Central memory CD4-positive, alpha-beta T cell (primary cell): ENCODE results near the gene DUSP16.
A peak's percentile ranks its signal among the peaks of the same experiment; 100 is the strongest.
"Not testable (repeated sequence)": the region's sequence is repeated elsewhere in the genome, so short reads cannot be mapped to it uniquely, and the experiment has no call there.

Experiments used
- DNase-seq: peaks from one replicate; pipeline ENCODE4 v3.0.0; 2022

Gene DUSP16

DNA sequence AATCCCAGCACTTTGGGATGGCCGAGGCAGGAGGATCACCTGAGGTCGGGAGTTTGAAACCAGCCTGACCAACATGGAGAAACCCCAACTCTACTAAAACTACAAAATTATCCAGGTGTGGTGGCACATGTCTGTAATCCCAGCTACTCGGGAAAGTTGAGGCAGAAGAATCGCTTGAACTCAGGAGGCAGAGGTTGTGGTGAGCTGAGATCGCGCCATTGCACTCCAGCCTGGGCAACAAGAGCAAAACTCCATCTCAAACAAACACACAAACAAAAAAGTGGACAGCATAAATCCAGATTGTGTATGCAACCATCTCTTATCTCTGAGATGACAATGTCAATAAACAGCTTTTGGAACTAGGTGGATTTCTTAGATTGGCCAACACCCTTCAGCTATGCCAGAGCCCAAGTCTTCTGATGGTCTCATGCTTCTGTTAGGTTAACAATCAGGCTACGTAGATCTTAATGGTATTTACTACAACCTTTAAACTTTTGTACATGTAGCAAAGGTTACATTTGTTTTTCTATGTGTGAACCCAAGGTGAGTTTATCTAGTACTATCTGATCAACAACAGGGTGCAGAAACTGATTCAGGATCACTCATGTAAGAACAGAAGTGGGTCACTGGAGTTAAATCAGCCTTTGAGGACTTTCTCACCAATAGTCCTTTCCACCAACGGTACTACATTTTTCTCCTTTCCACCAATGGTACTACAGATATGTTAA lies 73.7 kb downstream of the DUSP16 start:
- no peak for DNase-seq

DNA sequence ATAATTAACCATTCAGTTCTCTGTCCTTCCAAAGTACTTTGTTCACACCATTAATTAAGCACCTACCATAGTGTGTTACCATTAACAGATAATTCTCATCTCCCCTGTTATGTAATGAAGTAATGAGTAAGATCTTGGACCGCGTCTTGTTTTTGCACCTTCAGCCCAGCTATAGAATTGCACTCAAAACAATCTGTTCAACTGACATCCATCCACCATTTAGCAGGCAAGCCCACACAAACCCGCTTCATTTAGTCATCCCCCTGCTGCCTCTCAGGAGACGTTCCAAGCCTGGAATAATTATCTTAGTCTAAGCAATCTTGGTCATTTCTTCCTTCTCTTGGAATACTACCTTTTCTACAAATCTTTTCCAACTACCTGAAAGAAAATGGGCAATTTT lies 74.4 kb downstream of the DUSP16 start:
- no peak for DNase-seq

DNA sequence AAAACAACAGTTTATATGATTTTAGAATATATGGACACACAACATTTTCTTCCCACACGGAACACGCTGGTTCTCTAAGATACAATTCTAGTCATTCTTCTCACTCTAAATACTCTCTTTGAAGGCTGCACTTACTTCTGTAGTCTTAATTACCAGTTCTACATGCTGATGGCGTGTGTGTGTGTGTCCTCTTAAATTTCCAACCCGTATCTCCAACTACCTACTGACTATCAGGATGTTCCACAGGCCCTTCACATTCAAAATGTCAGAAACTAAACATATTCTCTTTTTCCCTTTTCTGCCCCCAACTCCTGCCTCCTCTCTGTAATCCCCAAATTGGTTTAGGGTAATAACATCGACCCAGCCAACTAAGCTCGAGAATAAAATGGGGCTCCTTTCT lies 75.2 kb downstream of the DUSP16 start:
- no peak for DNase-seq

DNA sequence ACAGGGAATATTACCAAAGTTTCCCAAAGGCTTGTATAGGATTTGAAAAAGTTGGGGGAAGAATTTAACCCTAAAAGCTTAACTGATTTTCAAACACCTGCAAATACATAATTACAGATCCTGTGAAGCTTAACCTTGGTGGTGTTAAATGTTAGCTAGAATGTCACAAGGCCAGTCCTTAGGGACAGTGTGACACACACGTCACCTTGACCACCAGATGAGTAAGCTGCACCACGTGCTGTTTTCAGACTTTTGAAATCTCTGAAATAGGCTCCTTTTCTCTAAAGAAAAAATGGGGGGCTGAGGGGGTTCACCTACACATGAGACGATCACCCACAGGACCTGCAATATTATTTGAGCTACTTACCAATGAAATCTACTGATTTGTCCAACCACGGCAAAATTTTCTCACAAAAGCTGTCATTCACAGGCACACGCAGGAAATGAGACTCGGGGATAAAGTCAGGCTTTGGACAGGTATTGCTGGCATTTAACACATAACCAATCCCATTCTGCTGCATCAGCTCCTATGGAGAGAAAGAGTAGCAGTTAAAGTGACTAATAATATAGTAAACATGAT lies 75.9 kb downstream of the DUSP16 start:
- DNase-seq: no peak

DNA sequence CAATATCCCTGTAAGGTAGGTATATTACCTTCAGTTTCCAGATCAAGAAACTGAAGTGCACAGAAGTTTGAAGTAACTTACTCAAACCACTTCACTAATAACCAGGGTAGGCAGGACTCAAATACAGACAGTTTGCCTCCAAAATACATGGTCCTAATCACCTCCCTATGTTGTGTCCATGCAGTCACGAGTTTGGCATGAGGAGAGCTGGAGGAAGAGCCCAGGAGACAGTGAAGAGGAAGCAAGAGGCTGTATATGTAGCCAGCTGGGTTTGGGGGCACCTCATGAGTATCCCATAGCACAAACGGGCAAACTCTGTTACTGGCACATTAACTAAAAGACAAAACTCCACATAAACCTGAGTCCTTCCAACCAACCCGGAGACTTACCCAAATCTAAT lies 79.2 kb downstream of the DUSP16 start:
- no peak for DNase-seq

DNA sequence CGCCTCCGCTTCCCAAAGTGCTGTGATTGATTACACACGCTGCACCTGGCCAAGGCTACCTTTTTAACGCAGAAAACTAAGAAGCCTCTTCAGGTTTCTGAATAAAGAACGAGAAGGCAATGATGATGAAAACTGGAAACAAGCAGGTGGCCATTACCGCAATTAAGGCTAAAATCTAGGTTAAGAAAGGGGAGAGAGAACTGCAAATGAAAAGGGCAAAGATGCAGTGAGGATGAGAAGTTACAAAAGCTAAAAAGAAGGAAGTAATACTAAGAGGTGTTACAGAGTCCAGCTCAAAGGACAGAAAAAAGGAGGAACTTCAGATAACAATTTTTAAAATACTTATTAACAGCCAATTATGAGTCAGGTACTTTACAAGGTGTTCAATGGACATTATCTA lies 79.7 kb downstream of the DUSP16 start:
- peak; percentile 9 for DNase-seq

DNA sequence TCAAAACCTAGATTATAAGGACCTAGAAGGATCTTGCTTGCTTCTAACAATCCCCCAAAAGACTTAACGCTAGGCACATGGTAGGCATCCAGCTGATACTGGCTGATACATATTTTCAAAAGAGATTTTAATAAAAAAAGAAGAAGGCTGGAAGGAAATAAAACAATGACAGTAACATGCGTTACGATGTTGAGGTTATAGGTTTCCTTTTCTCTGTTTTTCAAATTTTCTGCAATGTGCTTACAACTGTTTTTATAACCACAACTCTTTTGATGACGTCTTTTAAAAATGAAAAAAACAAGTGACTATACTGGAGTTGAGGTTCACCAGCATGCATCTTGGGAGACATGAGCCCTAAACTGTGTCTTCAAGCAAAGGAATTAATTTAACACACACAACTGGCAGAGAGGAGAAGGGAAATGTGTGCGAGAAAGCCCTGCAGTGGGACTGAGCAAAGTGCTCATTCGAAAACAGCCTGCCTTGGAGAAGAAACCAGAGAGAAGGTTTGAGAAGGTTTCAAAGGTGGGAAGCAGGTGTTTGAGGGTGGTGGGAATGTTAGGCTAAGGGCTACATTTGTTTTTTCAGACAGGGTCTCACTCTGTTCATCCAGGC lies 80.4 kb downstream of the DUSP16 start:
- peak; percentile 89 for DNase-seq

DNA sequence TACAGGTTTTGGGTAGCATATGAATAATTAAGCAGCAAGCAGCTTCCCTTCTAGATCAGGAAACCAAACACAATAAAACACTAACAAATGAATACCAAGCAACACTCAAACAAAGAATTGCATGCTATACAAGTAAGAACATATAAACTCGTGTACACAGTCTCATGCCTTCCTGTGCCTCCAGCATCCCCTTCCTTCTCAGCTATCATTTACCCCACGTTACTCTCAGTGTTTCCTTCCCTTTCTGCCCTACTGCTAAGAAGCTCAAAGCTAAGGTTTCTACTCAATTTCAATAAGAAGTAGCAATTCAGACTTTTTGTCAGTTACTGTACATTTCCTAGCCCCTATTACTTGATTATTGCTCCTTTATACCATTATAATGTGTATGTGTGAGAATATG lies 81.0 kb downstream of the DUSP16 start:
- peak; percentile 66 for DNase-seq

DNA sequence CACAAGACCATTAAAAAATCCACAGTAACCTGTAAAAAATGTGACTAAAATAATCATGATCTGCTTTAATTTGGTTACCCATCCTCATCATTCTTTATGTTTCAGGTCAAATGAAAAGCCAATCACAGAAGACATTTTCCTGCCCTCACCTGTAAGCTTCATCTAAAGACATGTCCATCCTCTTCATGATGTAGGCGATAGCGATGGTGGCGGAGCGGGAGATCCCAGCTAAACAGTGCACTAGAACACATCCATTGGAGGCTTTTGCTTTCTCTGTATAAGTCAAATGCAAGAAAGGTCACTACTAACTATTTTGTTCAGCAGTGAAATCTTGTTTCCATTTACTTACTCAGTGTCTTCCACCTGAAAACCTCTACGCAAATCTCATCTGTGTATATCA lies 82.6 kb downstream of the DUSP16 start:
- DNase-seq: no peak

DNA sequence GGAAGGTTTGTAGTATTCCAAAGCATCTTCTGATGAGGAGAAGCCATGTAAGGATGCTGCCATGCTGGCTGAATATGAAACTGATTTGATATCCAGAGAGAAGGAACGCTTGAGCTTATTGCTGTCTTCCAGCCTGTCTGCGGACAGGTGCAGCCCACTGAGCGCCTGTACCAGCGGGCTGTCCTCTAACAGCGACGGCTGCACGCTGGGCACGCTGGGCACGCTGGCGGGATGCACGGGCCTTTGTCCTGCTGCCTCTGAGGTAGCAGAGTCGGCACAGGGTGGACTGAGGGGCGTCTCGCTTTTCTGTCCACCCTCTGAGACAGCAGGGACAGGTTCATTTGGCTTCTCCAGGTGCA lies 85.2 kb downstream of the DUSP16 start:
- DNase-seq: no peak

DNA sequence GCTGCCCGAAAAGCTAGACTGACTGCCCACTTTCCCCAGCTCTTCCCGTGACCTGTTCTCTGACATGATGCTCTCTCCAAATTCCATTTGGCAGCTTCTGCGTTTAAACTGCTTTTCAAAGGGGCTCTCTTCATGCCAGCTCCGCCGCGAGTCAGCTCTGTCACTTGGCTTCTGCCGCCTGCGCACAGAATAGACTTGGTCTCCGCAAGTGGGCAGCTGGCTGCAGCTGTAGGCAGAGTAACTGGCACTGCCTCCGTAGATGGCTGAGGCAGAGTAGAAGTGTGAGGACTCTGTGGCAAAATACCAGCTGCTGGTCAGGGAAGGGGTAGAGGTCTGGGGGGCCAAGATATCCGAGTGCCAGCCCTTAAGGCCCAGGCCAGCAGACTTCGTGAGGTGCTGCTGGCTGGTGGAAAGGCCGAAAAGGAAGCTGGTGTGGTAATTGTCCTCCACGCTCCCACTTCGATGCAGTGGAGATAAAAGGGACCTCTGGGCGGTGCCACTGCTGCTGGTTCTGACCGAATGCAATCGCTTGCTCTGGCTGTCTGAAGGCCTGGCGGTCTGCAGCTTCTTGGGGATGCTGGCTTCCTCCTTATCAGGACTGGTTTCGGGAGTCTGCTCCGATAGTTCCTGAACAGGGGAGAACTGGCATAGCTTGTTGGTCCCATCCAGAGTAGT lies 85.7 kb downstream of the DUSP16 start:
- no peak for DNase-seq

DNA sequence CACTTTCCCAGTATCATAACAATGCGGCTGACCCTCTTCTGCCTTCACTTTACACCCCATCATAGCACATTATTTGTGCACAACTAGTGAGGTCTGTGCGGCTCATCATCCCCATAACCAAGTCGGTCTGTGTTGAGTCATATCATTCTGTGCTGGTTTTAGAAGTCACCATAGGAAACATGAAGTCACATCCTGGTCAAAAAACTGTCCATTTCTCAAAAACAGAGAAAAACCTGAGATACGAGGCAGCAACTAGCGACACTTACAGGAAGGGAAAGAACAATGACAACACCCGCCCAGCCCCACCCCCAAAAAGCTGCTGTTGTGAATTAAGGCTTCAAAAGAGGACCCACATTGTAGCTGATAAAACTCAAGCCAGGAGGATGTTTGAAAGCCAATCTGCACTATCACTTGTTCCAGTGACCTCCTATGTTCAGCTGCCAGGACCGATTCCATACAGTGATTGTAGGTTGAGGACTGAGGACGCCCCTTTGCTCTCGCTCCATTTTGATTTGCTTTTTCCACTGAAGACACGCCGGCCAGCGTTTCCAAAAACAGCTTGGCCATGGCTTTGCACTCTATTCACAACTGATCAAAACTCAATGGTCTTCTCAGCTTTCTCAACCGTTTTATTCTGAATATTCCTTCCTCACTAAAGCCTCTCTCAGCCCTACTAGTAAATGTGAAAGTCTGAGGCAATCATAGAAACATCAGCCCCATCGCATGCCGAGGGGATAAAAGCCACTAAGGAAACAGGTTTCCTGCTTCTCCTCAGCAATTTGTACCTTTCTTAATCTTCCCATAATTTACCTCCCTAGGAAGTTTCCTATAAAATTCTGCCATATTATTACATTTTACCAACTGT lies 87.5 kb downstream of the DUSP16 start:
- peak; percentile 74 for DNase-seq

DNA sequence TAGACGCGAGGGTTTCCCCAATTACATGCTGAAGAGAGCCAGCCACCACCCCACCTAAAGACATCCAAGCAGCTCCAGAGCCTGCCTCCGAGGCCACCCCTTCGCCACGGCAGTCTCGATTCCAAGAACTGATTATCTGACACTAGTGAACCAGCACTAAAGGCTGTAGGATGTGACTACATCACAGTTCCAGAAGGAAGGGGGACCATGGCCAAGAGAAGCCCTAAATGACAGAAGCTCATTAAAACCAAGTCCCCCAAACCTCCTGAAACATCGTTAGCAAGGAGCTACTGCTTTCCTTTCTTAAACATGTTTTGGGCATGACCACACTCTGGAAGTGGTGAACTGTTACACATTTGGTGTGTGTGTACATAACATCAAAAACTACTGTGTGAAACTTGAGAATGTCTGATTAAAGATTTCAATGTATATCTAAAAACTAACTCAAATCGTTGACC lies 88.2 kb downstream of the DUSP16 start:
- peak; percentile 31 for DNase-seq

DNA sequence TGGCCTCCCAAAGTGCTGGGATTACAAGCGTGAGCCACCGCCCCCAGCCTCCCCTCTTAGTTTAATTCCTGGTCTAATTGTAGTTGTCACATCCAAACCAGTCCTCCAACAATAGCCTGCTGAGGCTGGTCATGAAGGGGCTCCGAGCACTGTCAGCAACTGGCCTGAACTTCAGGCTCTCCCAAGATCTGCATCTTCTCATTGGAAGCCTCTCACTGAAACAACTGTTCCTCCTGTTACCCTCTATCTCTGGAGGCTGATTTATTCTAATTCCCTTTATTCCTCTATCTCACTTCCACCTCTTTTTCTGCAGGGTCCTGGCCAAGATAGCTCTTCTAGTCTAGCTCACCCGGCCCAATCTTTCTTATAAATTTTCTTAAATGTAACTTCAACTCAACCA lies 89.4 kb downstream of the DUSP16 start:
- DNase-seq: no peak

DNA sequence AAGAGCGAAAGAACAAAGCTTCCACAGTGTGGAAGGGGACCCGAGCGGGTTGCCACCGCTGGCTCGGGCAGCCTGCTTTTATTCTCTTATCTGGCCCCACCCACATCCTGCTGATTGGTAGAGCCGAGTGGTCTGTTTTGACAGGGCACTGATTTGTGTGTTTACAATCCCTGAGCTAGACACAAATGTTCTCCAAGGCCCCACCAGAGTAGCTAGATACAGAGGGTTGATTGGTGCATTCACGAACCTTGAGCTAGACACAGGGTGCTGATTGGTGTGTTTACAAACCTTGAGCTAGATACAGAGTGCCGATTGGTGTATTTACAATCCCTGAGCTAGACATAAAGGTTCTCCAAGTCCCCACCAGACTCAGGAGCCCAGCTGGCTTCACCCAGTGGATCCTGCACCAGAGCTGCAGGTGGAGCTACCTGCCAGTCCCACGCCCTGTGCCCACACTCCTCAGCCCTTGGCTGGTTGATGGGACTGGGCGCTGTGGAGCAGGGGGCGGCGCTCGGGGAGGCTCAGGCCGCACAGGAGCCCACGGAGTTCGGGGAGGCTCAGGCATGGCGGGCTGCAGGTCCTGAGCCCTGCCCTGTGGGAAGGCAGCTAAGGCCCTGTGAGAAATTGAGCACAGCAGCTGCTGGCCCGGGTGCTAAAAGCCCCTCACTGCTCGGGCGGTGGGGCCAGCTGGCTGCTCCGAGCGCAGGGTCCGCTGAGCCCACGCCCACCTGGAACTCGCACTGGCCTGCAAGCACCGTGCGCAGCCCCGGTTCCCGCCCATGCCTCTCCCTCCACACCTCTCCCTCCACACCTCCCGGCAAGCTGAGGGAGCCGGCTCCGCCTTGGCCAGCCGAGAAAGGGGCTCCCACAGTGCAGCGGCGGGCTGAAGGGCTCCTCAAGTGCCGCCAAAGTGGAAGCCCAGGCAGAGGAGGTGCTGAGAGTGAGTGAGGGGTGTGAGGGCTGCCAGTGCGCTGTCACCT lies 90.4 kb downstream of the DUSP16 start:
- DNase-seq: not testable (repeated sequence)

DNA sequence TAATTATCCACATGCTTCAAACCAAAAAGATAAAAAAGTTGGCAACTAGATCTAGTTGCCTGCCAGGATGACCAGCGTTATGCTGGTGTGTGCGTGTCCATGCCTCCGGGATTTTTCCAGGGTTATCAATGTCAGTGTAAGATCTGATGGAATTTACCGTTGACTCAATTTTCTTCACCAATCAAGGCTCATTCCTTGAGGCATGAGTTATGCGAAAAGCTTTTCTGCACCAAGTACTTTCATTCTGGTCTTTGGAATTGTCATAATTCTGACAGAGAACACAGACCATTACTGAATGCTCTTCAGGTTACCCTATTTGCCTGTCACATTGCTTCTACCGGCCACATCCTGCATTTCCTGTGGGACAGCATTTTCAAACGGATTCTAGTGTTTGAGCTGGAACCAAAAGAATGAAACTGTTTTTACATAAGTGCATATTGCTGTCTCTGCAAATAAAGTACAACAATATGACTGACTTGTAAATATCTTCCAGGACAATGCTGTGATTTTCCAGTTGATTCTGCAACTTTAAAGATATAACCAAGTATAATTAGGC lies 91.8 kb downstream of the DUSP16 start:
- no peak for DNase-seq

DNA sequence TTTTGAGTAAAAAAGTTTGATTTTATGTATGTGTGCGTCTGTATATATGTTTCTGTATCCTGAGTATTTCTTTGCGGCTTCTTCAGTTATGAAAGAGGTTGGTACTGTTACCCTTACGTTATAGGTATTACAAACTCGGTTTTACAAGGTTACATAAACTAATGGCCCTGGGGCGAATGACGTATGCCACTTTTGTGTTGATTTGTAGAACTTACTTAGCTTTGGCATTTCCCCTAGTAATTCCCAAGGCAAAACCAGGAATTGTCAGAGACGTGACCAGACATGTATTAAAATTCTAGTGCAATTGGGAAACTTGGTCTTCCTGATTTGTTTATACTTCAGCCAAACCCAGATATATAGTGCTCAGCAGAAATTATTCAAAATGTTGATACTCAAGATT lies 93.3 kb downstream of the DUSP16 start:
- no peak for DNase-seq

DNA sequence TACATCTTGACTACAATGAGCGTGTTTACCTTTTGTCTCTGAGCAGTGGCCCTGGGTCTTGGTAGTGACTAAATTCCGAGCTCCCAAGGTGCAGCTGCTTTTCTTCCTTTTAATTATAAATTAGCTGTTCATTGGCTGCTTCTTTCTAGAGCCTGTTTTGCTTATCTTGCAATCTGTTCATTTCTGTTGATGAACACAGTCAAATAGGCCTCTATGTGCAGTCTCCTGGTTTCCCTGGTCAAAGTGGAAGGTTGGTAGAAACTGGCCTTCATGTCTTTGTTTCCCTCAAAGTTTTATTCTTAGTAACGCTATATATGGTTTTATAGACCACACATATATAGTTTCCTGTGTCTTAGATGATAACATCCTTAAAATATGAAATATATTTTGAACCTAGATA lies 94.1 kb downstream of the DUSP16 start:
- no peak for DNase-seq

DNA sequence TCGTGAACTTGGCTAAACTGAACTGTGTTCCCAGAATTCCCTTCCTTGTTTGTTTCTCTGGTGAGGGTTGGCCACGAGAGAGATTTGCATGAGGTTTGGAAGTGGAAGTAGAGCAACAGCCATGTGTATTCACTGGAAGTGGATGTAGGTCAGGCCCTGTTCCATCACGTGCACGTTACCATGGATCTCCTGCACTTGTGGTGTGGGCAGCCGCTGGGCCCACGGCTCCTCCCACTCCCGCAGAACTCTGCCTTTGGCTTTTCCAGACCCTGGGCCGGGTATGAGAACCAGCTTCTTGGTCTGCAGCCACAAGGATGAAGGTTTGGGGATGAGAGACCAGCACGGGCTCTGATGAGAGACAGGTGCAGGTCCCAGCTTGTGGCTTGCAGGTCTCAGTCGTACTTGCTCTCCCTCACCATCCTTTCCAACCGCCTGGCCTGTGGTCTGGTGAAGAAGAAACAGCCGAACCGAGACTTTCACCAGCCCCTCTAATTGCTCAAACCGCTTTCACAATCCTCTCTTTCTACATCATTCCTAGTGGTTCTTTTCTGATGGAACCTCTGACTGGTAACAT lies 94.9 kb downstream of the DUSP16 start:
- DNase-seq: peak; percentile 84

DNA sequence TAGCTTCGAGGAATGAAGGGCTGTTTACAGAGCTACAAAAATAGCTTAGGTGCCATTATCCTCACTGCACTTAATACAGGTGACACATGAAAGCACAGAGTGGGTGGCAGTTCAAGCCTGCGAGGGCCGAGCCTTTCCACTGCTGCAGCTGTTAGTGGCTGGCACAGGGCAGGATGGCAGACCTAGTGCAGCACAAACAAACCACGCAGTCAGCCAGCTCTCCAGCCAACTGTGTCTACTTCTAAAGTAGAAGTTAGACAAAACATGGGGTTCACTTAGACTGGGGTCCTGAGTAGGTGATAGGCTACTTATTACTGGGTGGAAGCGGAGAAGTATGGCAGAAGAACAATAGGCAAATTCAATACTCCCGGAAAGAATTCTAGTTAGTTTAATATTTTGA lies 95.4 kb downstream of the DUSP16 start:
- DNase-seq: peak; percentile 55

DNA sequence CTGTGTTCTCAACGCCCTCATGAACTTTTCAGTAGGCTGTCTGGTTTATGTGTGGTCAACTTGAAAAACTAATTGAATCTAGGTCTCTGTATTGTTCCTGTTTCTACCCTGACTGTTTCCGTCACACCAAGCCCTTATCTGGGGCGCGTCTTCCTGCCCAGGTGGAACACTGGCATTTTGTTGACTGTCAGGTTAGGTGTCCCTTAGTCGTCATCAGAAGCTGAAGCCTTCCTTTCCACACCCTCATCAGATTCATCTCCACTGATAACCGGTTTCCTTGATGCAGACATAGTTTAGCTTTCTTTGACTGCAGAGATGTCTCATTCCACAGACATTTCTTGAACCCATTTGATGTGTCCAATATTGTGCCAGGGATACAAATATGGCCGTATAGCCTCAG lies 96.5 kb downstream of the DUSP16 start:
- DNase-seq: peak; percentile 93
